SK-N-SH (cell line): ENCODE measurements around the gene FALEC.

Experiments
- EP300 ChIP-seq, 2 experiments: IDR thresholded peaks; 2 replicates each; pipeline versions ENCODE4 v1.4.0 to v1.6.1; 2012; ENCODE audit warnings: borderline replicate concordance in 1 of 2, low read depth in 1 of 2, low read length in 1 of 2
- FOXJ3 ChIP-seq: sonication (generic); formaldehyde crosslinking; IDR thresholded peaks from 2 replicates; pipeline ENCODE4 v1.5.1; 2020; ENCODE audit warnings: mild to moderate bottlenecking, missing genetic modification reagents
- FOXM1 ChIP-seq: IDR thresholded peaks from 2 replicates; pipeline ENCODE4 v1.4.0; 2012; ENCODE audit warnings: low read depth, mild to moderate bottlenecking
- MXI1 ChIP-seq: IDR thresholded peaks from 2 replicates; pipeline ENCODE4 v1.6.1; 2012; ENCODE audit warnings: mild to moderate bottlenecking, low read depth, low read length, improper control_type of control experiment
- RCOR1 ChIP-seq: fragments of 150-350 bp; IDR thresholded peaks from 2 replicates; pipeline ENCODE4 v1.6.1; 2017; ENCODE audit warnings: antibody characterized with exemption, low read length
- SIN3A ChIP-seq: IDR thresholded peaks from 2 replicates; pipeline ENCODE4 v1.6.1; 2012; ENCODE audit warnings: low read depth, mild to moderate bottlenecking, low read length, moderate library complexity, borderline replicate concordance
- TF ChIP-seq, protein P1 (sequence below): fragments of 200-600 bp; sonication (generic); IDR thresholded peaks from 2 replicates; pipeline ENCODE4 v1.6.1; 2017; ENCODE audit warnings: antibody characterized with exemption, mild to moderate bottlenecking, moderate library complexity
- TF ChIP-seq, protein P2 (sequence below): IDR thresholded peaks from 2 replicates; pipeline ENCODE4 v1.6.1; 2012; ENCODE audit warnings: mild to moderate bottlenecking, low read depth, low read length, moderate library complexity

- TF ChIP-seq, protein P1, sequence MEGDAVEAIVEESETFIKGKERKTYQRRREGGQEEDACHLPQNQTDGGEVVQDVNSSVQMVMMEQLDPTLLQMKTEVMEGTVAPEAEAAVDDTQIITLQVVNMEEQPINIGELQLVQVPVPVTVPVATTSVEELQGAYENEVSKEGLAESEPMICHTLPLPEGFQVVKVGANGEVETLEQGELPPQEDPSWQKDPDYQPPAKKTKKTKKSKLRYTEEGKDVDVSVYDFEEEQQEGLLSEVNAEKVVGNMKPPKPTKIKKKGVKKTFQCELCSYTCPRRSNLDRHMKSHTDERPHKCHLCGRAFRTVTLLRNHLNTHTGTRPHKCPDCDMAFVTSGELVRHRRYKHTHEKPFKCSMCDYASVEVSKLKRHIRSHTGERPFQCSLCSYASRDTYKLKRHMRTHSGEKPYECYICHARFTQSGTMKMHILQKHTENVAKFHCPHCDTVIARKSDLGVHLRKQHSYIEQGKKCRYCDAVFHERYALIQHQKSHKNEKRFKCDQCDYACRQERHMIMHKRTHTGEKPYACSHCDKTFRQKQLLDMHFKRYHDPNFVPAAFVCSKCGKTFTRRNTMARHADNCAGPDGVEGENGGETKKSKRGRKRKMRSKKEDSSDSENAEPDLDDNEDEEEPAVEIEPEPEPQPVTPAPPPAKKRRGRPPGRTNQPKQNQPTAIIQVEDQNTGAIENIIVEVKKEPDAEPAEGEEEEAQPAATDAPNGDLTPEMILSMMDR: no peak
- no peak for TF ChIP-seq FOXJ3
- no peak for TF ChIP-seq EP300 (IDR thresholded peaks at IDR 0.05; ENCODE audit: borderline replicate concordance in 1 of 2, low read depth in 1 of 2, low read length in 1 of 2)
- TF ChIP-seq FOXM1: no peak
- TF ChIP-seq MXI1: no peak
- no peak for TF ChIP-seq RCOR1
- no peak for TF ChIP-seq SIN3A
- TF ChIP-seq, protein P2, sequence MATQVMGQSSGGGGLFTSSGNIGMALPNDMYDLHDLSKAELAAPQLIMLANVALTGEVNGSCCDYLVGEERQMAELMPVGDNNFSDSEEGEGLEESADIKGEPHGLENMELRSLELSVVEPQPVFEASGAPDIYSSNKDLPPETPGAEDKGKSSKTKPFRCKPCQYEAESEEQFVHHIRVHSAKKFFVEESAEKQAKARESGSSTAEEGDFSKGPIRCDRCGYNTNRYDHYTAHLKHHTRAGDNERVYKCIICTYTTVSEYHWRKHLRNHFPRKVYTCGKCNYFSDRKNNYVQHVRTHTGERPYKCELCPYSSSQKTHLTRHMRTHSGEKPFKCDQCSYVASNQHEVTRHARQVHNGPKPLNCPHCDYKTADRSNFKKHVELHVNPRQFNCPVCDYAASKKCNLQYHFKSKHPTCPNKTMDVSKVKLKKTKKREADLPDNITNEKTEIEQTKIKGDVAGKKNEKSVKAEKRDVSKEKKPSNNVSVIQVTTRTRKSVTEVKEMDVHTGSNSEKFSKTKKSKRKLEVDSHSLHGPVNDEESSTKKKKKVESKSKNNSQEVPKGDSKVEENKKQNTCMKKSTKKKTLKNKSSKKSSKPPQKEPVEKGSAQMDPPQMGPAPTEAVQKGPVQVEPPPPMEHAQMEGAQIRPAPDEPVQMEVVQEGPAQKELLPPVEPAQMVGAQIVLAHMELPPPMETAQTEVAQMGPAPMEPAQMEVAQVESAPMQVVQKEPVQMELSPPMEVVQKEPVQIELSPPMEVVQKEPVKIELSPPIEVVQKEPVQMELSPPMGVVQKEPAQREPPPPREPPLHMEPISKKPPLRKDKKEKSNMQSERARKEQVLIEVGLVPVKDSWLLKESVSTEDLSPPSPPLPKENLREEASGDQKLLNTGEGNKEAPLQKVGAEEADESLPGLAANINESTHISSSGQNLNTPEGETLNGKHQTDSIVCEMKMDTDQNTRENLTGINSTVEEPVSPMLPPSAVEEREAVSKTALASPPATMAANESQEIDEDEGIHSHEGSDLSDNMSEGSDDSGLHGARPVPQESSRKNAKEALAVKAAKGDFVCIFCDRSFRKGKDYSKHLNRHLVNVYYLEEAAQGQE: no peak
These were observed 64.5 kb downstream of the FALEC start for GRCh38 chr1:150579945-150580642.
